H9 (cell line): ENCODE measurements around the gene BCHE. TPM values are rescaled to one million over a fixed set of nuclear protein-coding genes. Genes with fewer than 3 reads are reported as not detected.

Experiments used
- DNase-seq: peaks from one replicate; pipeline ENCODE4 v3.0.0-alpha.2; 2017
- H2AFZ ChIP-seq: one replicate; pipeline ENCODE4 v1.6.1; 2013; ENCODE audit warnings: mild to moderate bottlenecking, low read length, control low read depth, moderate library complexity
- H2AK5ac ChIP-seq: 2 replicates; pipeline ENCODE4 v1.6.1; 2013; ENCODE audit warnings: low read length, control low read depth, mixed read lengths; ENCODE audit not compliant: insufficient read length
- H2BK120ac ChIP-seq: one replicate; pipeline ENCODE4 v1.6.1; 2013; ENCODE audit warnings: low read depth, mild to moderate bottlenecking, low read length, control low read depth, inconsistent platforms; ENCODE audit not compliant: poor library complexity, severe bottlenecking
- H2BK12ac ChIP-seq: 2 replicates; pipeline ENCODE4 v1.6.1; 2013; ENCODE audit warnings: low read length, control low read depth, mixed read lengths, low read depth; ENCODE audit not compliant: insufficient read length
- H2BK15ac ChIP-seq: 2 replicates; pipeline ENCODE4 v1.6.1; 2013; ENCODE audit warnings: low read depth, low read length, control low read depth
- H2BK20ac ChIP-seq: one replicate; pipeline ENCODE4 v1.6.1; 2013; ENCODE audit warnings: low read depth, mild to moderate bottlenecking, low read length, control low read depth, inconsistent platforms; ENCODE audit not compliant: poor library complexity, severe bottlenecking
- H2BK5ac ChIP-seq: 2 replicates; pipeline ENCODE4 v1.6.1; 2013; ENCODE audit warnings: low read length, control low read depth, mixed read lengths; ENCODE audit not compliant: insufficient read length
- H3K14ac ChIP-seq: 2 replicates; pipeline ENCODE4 v1.6.1; 2013; ENCODE audit warnings: low read length, control low read depth; ENCODE audit not compliant: insufficient read depth
- H3K18ac ChIP-seq: 2 replicates; pipeline ENCODE4 v1.6.1; 2013; ENCODE audit warnings: low read depth, mild to moderate bottlenecking, mixed read lengths, low read length, control low read depth; ENCODE audit not compliant: insufficient read length
- H3K23ac ChIP-seq: 2 replicates; pipeline ENCODE4 v1.6.1; 2013; ENCODE audit warnings: low read length, control low read depth, mixed read lengths, low read depth; ENCODE audit not compliant: insufficient read length
- H3K23me2 ChIP-seq: 2 replicates; pipeline ENCODE4 v1.6.1; 2013; ENCODE audit warnings: low read depth, mild to moderate bottlenecking, mixed read lengths, low read length, control low read depth; ENCODE audit not compliant: insufficient read length, poor library complexity, severe bottlenecking
- H3K27ac ChIP-seq: 2 replicates; pipeline ENCODE4 v1.5.1; 2013; ENCODE audit warnings: low read length, control low read depth, mixed read lengths, low read depth; ENCODE audit not compliant: insufficient read length
- H3K27me3 ChIP-seq: 2 replicates; pipeline ENCODE4 v1.6.1; 2013; ENCODE audit warnings: low read length, control low read depth, inconsistent platforms; ENCODE audit not compliant: insufficient read depth
- H3K4ac ChIP-seq: 2 replicates; pipeline ENCODE4 v1.6.1; 2013; ENCODE audit warnings: low read depth, mild to moderate bottlenecking, control low read depth, inconsistent platforms, low read length, moderate library complexity
- H3K4me1 ChIP-seq: 2 replicates; pipeline ENCODE4 v1.6.1; 2013; ENCODE audit warnings: low read length, control low read depth, inconsistent platforms; ENCODE audit not compliant: insufficient read depth
- H3K4me2 ChIP-seq: 2 replicates; pipeline ENCODE4 v1.6.1; 2013; ENCODE audit warnings: low read length, control low read depth, mixed read lengths; ENCODE audit not compliant: insufficient read length, insufficient read depth
- H3K56ac ChIP-seq: 2 replicates; pipeline ENCODE4 v1.6.1; 2013; ENCODE audit warnings: low read depth, mild to moderate bottlenecking, mixed read lengths, low read length, control low read depth; ENCODE audit not compliant: insufficient read length
- H3K79me1 ChIP-seq: 2 replicates; pipeline ENCODE4 v1.6.1; 2013; ENCODE audit warnings: low read depth, mild to moderate bottlenecking, moderate library complexity, low read length, control low read depth, inconsistent platforms; ENCODE audit not compliant: insufficient read depth, poor library complexity, severe bottlenecking
- H3K79me2 ChIP-seq: 2 replicates; pipeline ENCODE4 v1.6.1; 2013; ENCODE audit warnings: low read length, control low read depth, inconsistent platforms; ENCODE audit not compliant: insufficient read depth
- H3K9ac ChIP-seq: 2 replicates; pipeline ENCODE4 v1.6.1; 2013; ENCODE audit warnings: low read length, control low read depth, mixed read lengths; ENCODE audit not compliant: insufficient read length; ENCODE audit errors: extremely low read depth
- H3K9me3 ChIP-seq: one replicate; pipeline ENCODE4 v1.6.1; 2013; ENCODE audit warnings: low read depth, low read length, inconsistent platforms; ENCODE audit not compliant: control insufficient read depth
- H3T11ph ChIP-seq: one replicate; pipeline ENCODE4 v1.6.1; 2013; ENCODE audit warnings: mild to moderate bottlenecking, low read length, control low read depth, inconsistent platforms
- H4K20me1 ChIP-seq: one replicate; pipeline ENCODE4 v1.6.1; 2013; ENCODE audit not compliant: control insufficient read depth, insufficient read length, insufficient read depth
- H4K5ac ChIP-seq: 2 replicates; pipeline ENCODE4 v1.6.1; 2013; ENCODE audit warnings: low read depth, mild to moderate bottlenecking, mixed read lengths, low read length, control low read depth; ENCODE audit not compliant: insufficient read length
- H4K8ac ChIP-seq: replicated peaks from 2 replicates; pipeline ENCODE4 v1.6.1; 2013; ENCODE audit warnings: low read length, control low read depth, mixed read lengths, low read depth; ENCODE audit not compliant: insufficient read length
- H4K91ac ChIP-seq: 2 replicates; pipeline ENCODE4 v1.6.1; 2013; ENCODE audit warnings: low read depth, mild to moderate bottlenecking, moderate library complexity, mixed read lengths, low read length, control low read depth; ENCODE audit not compliant: insufficient read length
- H3K27ac Mint-ChIP-seq, 3 experiments: 2 replicates in 2 of 3; 3 replicates in 1 of 3; pipeline ENCODE4 v1.8.0; 2020 to 2021; ENCODE audit warnings: mixed read lengths in 3 of 3, mild to moderate bottlenecking in 1 of 3, moderate library complexity in 1 of 3
- H3K27me3 Mint-ChIP-seq: 2 replicates; pipeline ENCODE4 v1.8.0; 2021; ENCODE audit warnings: low read depth, mild to moderate bottlenecking, moderate library complexity, mixed read lengths
- H3K36me3 Mint-ChIP-seq, 3 experiments: 2 replicates in 2 of 3; 3 replicates in 1 of 3; pipeline ENCODE4 v1.8.0; 2020 to 2021; ENCODE audit warnings: low read depth in 3 of 3, mixed read lengths in 3 of 3; ENCODE audit not compliant: insufficient read depth in 1 of 3
- H3K4me1 Mint-ChIP-seq, 2 experiments: 2 replicates each; pipeline ENCODE4 v1.8.0; 2020; ENCODE audit warnings: mixed read lengths in 2 of 2
- H3K4me3 Mint-ChIP-seq, 2 experiments: 2 replicates in 1 of 2; 3 replicates in 1 of 2; pipeline ENCODE4 v1.8.0; 2020 to 2021; ENCODE audit warnings: mild to moderate bottlenecking in 2 of 2, mixed read lengths in 2 of 2, moderate library complexity in 1 of 2
- H3K9me3 Mint-ChIP-seq, 2 experiments: 2 replicates in 1 of 2; 3 replicates in 1 of 2; pipeline ENCODE4 v1.8.0; 2020; ENCODE audit warnings: mild to moderate bottlenecking in 2 of 2, mixed read lengths in 2 of 2, moderate library complexity in 1 of 2
- CTCF ChIP-seq: fragments of 200-600 bp; sonication (generic); conservative IDR thresholded peaks from 3 replicates; pipeline ENCODE4 v1.8.0; 2021; ENCODE audit warnings: antibody characterized with exemption, mild to moderate bottlenecking
- WGBS: extraction: QIAGEN DNeasy Blood & Tissue Kit; methylation state at CpG from one replicate; pipeline ENCODE4 v1.1.7; 2013; ENCODE audit warnings: missing lambda C conversion rate, low lambda C conversion rate, mixed read lengths; ENCODE audit not compliant: insufficient read length; ENCODE audit errors: extremely low coverage; 5-methylcytosine and 5-hydroxymethylcytosine counted together
- total RNA-seq: library from RNA; stranded (reverse); gene quantifications from 2 replicates; pipeline ENCODE4 v1.2.1, GENCODE V29; 2021

BCHE gene
- total RNA-seq, 1 experiment from 2014 or later, result 1.4 TPM

DNA sequence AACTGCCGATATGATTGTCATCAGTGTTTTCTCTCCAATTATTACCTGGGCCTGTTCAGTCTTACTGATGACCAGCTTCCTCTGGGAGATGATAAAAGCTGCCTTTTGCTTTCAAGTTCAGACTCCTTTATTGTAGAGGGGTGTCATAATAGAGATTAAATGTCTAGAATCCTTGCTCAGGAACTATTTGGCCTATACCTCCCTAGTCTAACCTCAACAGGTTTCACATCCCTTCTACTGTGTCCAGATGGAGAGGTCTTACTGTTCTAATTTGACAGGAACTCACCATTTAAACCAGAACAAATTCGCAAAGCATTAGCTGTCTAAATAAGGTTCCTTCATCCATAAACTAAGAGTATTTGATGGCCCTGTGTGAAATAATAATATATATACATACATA lies 88.0 kb downstream of the BCHE start:
- Mint-ChIP-seq H3K27ac (no peak overlapping the region), H3K4me3 (no peak overlapping the region), H3K27me3 (no peaks in the 10 kb centered on the region), H3K36me3 (no peaks in the 10 kb centered on the region), H3K4me1 (0 out of 4 replicates have a peak, but pooled peaks cover 0 to 6% of the 10 kb centered on the region in 2 experiments), H3K9me3 (peaks cover 0 to 2% of the 10 kb centered on the region in 2 experiments; a peak in 2 of 5 replicates)
- H2AFZ ChIP-seq, result no peak overlapping the region
- H3K4ac ChIP-seq, result no peak overlapping the region
- H4K5ac ChIP-seq, result no peak overlapping the region
- no peaks in the 10 kb centered on the region for H3K4me1 ChIP-seq
- no peak overlapping the region for H2BK15ac ChIP-seq
- no peak for DNase-seq
- H4K91ac ChIP-seq, result no peak overlapping the region
- no peak overlapping the region for H2BK5ac ChIP-seq
- H2BK20ac ChIP-seq, result no peak overlapping the region
- H3K27me3 ChIP-seq, result no peaks in the 10 kb centered on the region
- no peak overlapping the region for H3K23ac ChIP-seq
- H3K14ac ChIP-seq, result no peak overlapping the region
- H2AK5ac ChIP-seq, result no peak overlapping the region
- H3K9me3 ChIP-seq, result no peaks in the 10 kb centered on the region
- no peak overlapping the region for H2BK12ac ChIP-seq
- no CpG with 5 or more reads among the region's 2 CpGs for WGBS
- no peak overlapping the region for H3K56ac ChIP-seq
- no peak overlapping the region for H3K18ac ChIP-seq
- H3K79me2 ChIP-seq, result no peaks in the 10 kb centered on the region
- H3T11ph ChIP-seq, result no peak overlapping the region
- H3K4me2 ChIP-seq, result no peak overlapping the region
- H3K23me2 ChIP-seq, result no peaks in the 10 kb centered on the region
- H4K8ac ChIP-seq, result no peak overlapping the region
- H3K27ac ChIP-seq, result no peak overlapping the region
- H3K9ac ChIP-seq, result no peak overlapping the region
- H3K79me1 ChIP-seq, result no peaks in the 10 kb centered on the region
- H2BK120ac ChIP-seq, result no peak overlapping the region
- H4K20me1 ChIP-seq, result no peaks in the 10 kb centered on the region
- TF ChIP-seq CTCF, result no peak
